Kidney glomerular epithelial cell (primary cell): ENCODE measurements around the gene KCND3.
"Not testable (repeated sequence)": the region's sequence is repeated elsewhere in the genome, so short reads cannot be mapped to it uniquely, and the experiment has no call there.

Experiments used
- DNase-seq: peaks from one replicate; lab custom pipeline; 2025; lab: John Stamatoyannopoulos, UW

The KCND3 gene

GRCh38 chr1:111742292-111742691 is 247.2 kb downstream of the KCND3 start:
- not testable (repeated sequence) for DNase-seq

- DNase-seq: peak; percentile 32
Observed at GRCh38 chr1:111739925-111740765, 249.3 kb downstream of the KCND3 start.

DNA sequence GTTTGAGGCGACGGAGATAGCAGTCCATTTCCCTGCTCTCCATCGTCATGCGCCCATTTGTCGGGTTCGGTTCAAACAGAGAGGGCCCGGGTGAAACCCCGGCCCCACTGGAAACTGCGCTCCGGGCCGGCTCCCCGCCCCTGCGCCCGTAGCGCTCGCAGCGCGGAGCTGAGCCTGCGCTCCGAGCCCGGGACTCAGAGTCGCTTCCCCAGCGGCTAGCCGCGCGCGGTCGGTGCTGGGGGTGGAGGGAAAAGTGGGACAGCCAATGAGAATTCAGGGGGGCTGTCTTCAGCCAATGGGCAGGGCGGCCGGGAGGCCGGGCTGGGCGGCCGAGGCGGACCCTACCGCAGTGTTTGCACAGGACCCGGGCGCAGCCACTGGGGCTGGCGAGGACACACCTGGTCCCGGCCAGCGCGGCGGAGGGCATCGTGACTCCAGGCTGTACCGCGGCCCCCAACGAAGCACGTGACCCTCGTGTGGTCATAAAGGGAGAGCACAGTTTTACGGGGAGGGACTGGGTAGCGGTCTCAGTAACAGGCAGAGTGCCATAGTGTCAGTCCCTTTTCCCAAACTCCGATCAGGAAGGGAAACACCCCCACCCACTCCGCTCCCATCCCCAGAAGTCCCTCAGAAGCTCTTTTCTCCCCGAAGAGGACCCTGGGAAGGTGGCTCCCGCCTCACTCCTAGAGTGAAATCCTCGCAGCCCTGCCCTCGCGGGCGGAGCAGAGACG is 250.1 kb downstream of the KCND3 start, which contains the start of gene INKA2:
INKA2 (minus strand) TSS at position 202 of the 731 bp plus-strand sequence; CDS start at position 49, 153 bp downstream.
- peak; percentile 61 for DNase-seq

DNA sequence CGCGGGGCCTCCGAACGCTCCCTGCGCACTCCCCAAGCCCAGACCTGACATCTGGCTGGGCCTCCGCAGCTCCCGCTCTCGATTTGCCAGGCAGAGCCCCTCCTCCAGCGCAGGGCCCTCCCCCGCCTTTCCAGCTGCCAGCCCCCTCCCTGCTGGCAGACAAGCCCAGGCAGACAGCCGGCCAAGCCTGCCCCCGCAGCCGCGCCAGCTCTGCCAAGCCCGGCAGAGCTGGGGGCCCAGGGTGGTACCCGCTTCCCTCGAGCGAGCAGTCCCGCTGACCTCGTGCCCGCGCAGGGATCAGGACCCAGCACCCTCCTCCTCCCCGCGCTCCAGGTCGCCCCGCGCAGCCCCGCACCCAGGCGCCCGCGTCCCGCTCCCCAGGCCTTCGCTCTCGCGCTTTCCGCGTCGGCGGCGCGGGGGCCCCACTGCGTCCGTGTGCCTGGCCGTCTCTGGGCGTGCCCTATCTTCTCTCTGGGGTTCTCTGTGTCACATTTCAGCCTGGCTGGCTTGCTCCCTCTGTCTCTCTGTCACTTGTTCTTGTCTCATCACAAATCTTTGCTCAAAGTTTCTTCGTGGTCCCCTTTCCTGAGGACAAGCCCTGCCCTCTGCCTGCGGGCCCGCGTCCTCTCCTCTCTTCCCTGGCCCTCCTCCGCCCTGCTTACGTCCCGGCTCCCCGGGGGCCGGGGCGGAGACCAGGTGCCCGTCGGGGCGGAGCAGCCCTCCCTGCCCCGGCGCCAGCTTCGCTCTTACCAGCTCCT is 250.9 kb downstream of the KCND3 start:
- peak; percentile 50 for DNase-seq

DNA sequence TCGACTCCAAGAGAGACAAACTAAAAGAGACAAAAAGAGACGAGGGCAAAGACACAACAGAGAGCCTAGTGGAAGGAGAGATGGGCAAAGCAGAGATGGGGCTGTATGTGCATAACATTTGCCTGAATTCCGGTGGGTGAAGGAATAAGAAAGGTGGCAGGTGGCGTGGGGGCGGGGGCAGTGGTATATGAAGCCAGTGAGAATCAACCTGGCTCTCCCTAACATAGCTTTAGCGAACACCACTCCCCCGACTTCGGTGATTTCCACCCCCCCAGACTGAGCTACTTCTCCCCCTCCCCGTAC is 251.4 kb downstream of the KCND3 start:
- no peak for DNase-seq

DNA sequence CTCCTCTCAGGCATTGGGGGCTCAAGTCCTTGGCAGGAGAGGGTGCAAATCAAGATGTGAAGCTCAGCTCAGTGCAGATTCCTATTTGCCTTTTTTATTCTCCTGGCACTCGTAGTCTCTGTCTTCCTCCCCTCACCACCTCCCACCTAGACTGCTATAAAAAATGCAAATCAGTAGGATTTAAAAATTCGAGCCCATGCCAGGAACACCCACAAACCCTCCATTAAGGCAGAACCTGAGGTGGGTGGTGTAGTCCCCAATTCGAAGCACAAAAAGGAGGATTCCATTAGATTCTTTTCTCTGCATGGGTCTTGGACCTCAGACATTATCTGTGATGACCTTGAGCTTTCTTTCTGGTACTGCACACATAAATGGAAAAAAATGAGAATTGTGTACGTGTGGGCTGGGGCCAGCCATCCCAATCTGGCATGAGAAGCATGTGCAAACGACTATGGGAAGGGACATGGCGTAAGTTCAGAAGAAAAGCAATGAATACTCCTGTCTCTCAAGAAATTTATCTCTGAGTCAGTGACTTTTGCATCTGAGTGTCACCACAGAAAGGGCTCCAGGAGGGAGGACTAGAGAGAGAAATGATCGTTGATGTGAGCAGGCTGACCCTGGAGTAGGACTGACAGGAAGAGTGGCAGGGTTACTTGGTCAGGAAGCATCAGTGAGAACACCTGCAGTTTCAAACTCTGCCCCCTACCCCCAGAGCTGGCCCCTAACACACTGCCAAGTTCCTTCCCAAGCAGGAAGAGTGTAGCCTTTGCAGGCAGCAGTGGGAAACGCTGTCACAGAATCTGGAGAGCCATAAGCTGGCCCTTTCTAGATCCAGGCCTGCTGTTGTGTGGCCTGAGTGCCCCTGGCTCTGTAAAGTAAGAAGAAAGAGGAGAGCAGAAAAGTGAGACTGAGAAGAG is 252.0 kb downstream of the KCND3 start:
- no peak for DNase-seq

DNA sequence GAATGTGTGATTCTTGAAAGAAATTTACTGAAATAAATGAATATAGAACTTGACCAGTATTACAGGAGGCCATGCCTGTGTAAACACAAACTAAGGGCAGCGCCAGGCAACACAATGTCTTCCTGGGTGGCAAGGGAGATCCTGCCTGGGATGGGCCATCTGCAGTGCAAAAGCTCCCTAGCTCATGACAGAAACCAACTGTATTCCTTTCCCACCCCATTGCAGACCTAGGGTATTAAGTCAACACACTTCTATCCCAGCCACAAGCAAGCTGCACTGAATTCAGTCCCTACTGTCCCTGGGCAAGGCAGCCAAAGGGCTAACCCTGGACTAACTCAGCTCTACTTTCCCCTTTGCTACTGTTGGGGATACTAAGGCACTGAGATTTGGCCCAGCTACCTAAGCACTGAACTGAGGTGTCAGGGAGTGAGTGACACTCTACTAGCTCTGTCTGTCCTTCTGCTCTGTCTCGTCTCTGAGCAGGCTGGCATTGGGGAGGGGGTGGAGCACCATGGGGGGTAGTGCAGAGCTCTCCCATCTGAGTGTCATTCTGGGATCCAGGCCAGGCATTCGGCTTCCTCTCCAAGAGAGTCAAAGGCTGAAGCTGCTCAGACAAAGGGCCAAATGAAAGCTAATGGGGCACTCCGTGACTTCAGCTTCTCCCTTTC is 252.8 kb downstream of the KCND3 start:
- no peak for DNase-seq

DNA sequence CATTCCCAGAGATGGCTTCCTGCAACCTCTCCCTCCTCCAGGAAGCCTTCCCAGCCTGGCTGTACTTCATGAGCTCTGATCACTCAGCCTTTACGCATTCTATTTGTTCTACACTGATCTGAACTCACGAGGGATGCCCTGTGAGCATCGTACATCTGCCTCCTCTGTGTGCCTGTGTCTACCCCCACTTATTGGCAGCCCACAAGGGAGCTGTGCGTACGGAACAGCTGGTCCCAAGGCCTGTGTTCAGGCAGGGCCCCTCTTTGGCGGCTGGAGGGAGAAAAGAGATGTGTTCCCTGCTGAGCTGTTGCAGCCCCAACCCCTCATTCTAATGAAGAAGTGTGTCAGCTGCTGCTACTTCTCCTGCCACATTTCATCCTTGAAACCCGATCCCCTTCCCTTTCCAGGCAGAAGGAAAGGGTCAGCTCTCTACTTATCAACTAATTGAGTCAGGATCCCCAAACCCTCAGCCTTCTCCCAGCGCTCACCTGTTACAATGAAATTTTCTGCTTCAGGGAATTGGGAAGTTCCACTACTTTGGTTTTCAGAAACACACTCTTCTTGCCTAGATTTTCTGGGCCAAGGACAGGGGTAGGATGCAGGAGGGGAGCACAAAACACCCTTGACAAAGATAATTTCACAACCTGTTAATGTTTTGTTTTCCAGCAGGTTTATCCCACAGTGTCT is 253.5 kb downstream of the KCND3 start:
- DNase-seq: no peak

DNA sequence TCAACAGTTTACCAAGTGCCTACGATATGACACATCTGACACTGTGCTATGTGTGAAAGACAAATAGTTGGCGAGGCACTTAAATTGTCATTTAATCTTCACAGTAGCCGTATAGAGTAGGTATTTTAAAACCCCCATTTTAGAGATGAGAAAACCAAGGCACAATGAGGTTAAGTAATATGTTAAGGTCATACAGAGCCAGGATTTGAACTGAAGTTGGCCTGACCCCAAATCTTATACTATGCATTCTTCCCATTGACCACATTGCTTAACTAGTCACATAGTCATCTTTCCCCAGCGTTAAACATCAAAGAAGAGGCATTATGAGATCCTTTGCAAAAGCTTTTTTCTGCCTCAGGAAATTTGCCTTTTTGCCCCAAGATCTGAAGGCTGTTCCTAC is 254.1 kb downstream of the KCND3 start:
- DNase-seq: no peak

DNA sequence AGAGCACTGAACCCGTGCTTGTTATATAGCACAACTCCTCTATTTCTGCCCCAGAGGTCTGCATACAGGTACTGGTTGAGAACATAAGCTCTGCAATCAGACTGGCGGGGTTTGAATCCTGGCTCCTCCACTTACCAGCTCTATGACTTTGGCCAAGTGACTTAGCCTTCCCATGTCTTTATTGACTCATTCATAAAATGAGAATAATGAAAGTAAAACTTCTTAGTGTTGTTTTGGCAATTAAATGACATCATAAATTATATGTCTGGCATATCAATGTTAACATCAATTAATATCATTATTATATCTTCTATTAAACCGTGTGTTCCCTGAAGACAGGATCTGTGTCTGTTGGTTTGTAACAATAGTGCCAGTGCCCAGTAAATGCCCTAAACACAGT is 254.6 kb downstream of the KCND3 start:
- no peak for DNase-seq

DNA sequence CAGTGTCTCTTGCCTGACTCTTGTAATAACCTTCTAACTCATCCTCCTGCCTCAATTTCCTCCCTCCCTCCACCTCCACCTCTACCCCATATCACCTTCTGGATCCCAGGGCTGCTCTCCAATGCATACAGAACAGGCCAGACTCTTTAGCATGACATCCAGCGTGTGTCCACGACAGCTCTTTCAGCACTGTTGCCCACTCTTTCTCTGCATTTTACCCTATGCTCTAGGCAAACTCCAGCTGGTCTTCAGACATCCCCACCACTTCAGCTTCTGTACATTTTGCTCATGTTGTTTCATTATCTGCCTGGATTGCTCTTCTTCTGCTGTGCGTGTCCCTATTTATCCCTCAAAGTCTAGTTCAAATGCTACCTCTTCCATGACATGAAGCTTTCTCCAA is 255.0 kb downstream of the KCND3 start:
- no peak for DNase-seq

DNA sequence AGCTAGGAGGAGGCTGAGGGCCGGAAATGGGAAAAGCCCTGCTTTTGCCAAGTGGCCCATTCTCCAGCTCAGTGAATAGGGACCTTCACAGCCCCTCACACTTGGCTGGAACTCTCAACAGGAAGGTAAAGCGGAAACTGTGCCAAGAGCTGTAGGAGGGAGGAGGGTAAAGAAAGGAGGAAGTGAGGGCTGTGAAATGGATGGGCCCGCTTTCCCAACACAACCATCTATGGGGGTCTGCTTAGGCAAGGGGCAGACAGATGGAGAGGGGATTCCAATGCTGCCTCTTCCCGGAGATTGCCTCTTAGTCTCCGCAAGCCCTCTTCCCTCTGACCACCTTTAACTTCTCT is 255.5 kb downstream of the KCND3 start:
- no peak for DNase-seq

DNA sequence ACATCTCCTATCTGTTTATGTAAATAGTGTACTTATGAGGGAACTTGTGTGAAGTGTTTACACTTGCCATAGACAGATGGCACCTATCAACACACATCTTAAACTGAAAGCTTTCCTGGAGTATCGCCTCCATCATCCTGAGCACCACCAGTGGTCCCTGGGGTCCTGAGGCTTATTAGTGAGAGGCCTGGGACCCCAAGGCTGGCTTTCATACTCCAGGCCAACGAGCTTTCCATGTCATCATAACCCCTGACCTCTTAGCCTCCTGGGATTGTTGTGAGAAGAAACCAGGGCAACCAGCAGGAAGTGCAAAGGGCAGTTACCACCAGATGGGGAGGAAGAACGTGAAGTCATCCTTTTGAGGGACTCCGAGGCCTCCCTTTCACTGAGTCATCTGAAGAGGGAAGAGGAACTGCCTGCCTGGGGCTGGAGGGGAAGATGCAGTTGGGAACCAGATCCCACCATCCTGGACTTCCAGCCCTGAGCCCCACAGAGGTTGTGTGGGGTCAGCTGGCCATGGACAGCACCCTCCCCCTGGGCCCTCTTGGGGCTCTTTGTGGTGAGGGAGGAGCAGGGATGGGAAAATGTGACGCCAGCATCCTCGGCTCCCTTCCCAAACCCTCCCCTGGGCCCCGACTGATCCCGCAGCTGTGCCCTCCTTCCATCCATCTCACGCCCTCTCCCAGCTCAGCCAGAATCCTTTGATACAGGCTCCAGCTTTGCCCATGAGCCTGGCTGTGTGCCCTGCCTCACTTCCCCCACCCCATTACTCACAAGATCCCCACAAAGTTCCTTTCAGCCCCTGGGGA is 256.1 kb downstream of the KCND3 start:
- DNase-seq: no peak

- no peak for DNase-seq
Observed at GRCh38 chr1:111732718-111733117, 256.8 kb downstream of the KCND3 start.

DNA sequence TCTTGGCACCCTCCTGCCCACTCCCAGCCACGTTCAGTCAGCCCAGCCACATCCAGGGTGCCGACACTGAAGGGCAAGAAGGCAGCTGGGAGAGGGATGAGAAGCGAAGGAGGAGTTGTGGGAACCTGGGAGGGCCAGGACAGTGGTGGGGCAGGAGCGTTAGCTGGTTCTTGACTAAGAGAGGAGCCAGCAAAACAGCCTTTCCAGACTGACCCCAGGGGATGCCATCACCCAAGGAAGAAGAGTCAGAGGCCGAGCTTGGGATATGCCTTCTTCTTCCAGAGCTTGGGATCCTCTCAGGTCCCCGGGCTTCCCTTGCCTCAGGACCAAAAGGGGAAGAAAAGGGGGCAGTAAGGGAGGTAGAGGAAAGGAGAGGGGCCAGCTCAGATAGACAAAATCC is 257.5 kb downstream of the KCND3 start:
- no peak for DNase-seq

GRCh38 chr1:111730706-111731105 is 258.8 kb downstream of the KCND3 start:
- no peak for DNase-seq

DNA sequence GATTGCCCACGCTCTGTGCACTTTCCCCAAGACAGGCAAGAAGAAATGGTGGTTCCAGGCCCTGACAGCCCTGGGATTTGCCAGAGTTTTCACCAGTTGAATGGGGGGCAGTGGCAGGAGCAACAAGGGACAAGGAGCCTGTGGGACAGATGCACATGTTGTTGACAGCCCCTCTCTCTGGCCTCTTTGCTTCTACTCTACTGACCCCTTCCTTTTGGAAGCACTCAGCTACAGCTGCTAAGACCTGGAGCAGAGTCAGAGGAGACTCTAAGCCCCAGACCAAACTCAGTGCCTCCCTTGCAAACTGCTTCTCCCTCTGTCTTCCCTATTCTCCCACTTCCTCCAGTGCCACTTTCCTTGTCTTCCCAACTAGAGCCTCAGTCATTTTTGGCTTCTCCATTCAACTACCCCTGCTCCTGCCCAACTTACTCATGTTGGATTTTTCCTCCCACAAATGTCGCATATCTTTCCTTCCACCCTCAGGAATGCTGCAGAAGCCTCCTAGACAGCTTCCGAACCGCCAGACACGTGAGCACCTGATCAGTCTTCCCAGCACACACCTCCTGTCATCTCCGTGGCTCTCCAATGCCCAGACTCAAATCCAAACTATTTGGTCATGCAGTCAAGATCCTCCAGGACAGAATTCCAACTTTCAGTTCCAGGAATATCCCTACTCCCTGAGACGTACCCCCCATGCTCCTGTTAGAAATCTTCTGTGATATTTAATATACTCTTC is 259.4 kb downstream of the KCND3 start:
- no peak for DNase-seq

- DNase-seq: no peak
Observed at GRCh38 chr1:111729271-111729921, 260.1 kb downstream of the KCND3 start.

GRCh38 chr1:111727056-111727455 is 262.4 kb downstream of the KCND3 start:
- DNase-seq: no peak
